ENCODE results near the gene RGS6. TPM values are rescaled to one million over a fixed set of nuclear protein-coding genes. Genes with fewer than 3 reads are reported as not detected.

Gene RGS6
- total RNA-seq, 1 donor = not detected

GRCh38 chr14:72554401-72554800, 622.2 kb downstream of the RGS6 start:
- H3K4me1 ChIP-seq (ENCODE audit: insufficient read depth, low read length) = peaks cover 26% of the 10 kb centered on the region
- H3K4me2 ChIP-seq (ENCODE audit: insufficient read depth, low read length) = no peak overlapping the region
- H2AFZ ChIP-seq (ENCODE audit: low read length) = no peak overlapping the region
- DNase-seq (ENCODE audit: insufficient read length, low spot score, missing footprints) = peak; percentile 15
- no peak for TF ChIP-seq CTCF (IDR thresholded peaks at IDR 0.05; ENCODE audit: extremely low read depth, low read depth, low read length)
- no peak overlapping the region for H3K4me3 ChIP-seq (ENCODE audit: insufficient read depth, low read length)
- H3K36me3 ChIP-seq (ENCODE audit: insufficient read depth, low read length) = no peaks in the 10 kb centered on the region
- no peaks in the 10 kb centered on the region for H3K79me2 ChIP-seq (ENCODE audit: insufficient read depth, low read length)
- no peaks in the 10 kb centered on the region for H3K9me3 ChIP-seq (ENCODE audit: low read depth, low read length)
- H3K27me3 ChIP-seq (ENCODE audit: insufficient read depth, low read length) = peaks cover 3% of the 10 kb centered on the region
- H4K20me1 ChIP-seq (ENCODE audit: insufficient read depth, low read length) = no peaks in the 10 kb centered on the region
- H3K27ac ChIP-seq (ENCODE audit: low read depth, low read length) = no peak overlapping the region

GRCh38 chr14:72554994-72555608, 622.9 kb downstream of the RGS6 start:
- Histone ChIP-seq H3K79me2 (ENCODE audit: insufficient read depth, low read length) (no peaks in the 10 kb centered on the region), H3K4me1 (ENCODE audit: insufficient read depth, low read length) (peaks cover 31% of the 10 kb centered on the region), H3K4me3 (ENCODE audit: insufficient read depth, low read length) (no peak overlapping the region), H4K20me1 (ENCODE audit: insufficient read depth, low read length) (no peaks in the 10 kb centered on the region), H3K4me2 (ENCODE audit: insufficient read depth, low read length) (no peak overlapping the region), H3K36me3 (ENCODE audit: insufficient read depth, low read length) (no peaks in the 10 kb centered on the region), H2AFZ (ENCODE audit: low read length) (no peak overlapping the region), H3K27ac (ENCODE audit: low read depth, low read length) (no peak overlapping the region), H3K9me3 (ENCODE audit: low read depth, low read length) (no peaks in the 10 kb centered on the region), H3K27me3 (ENCODE audit: insufficient read depth, low read length) (peaks cover 3% of the 10 kb centered on the region)
- no peak for TF ChIP-seq CTCF (IDR thresholded peaks at IDR 0.05; ENCODE audit: extremely low read depth, low read depth, low read length)
- no peak for DNase-seq (ENCODE audit: insufficient read length, low spot score, missing footprints)

DNA sequence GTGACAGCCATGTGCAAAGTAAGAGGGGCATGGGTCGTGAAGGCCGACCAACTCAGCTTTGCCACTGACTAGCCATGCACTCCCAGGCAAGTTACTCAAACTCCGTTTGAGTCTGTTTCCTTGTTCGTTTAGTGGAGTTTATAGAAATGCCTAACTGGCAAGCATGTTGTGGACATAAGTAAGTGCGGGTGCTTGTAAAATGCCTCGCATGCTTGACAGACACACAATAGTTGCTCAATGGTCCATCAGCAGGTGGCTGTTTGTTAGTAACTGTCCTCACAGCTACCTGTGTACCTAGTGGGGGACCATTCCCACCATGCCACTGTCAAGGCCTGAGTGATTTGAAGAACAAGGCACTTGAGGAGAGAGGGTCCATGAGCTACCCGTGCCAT, 623.4 kb downstream of the RGS6 start:
- H3K27ac ChIP-seq (ENCODE audit: low read depth, low read length) = no peak overlapping the region
- H3K4me1 ChIP-seq (ENCODE audit: insufficient read depth, low read length) = peaks cover 34% of the 10 kb centered on the region
- no peak for TF ChIP-seq CTCF (IDR thresholded peaks at IDR 0.05; ENCODE audit: extremely low read depth, low read depth, low read length)
- no peaks in the 10 kb centered on the region for H3K36me3 ChIP-seq (ENCODE audit: insufficient read depth, low read length)
- no peak overlapping the region for H3K4me2 ChIP-seq (ENCODE audit: insufficient read depth, low read length)
- H3K4me3 ChIP-seq (ENCODE audit: insufficient read depth, low read length) = no peak overlapping the region
- peaks cover 3% of the 10 kb centered on the region for H3K27me3 ChIP-seq (ENCODE audit: insufficient read depth, low read length)
- DNase-seq (ENCODE audit: insufficient read length, low spot score, missing footprints) = no peak
- H3K79me2 ChIP-seq (ENCODE audit: insufficient read depth, low read length) = no peaks in the 10 kb centered on the region
- no peaks in the 10 kb centered on the region for H3K9me3 ChIP-seq (ENCODE audit: low read depth, low read length)
- no peaks in the 10 kb centered on the region for H4K20me1 ChIP-seq (ENCODE audit: insufficient read depth, low read length)
- H2AFZ ChIP-seq (ENCODE audit: low read length) = no peak overlapping the region

DNA sequence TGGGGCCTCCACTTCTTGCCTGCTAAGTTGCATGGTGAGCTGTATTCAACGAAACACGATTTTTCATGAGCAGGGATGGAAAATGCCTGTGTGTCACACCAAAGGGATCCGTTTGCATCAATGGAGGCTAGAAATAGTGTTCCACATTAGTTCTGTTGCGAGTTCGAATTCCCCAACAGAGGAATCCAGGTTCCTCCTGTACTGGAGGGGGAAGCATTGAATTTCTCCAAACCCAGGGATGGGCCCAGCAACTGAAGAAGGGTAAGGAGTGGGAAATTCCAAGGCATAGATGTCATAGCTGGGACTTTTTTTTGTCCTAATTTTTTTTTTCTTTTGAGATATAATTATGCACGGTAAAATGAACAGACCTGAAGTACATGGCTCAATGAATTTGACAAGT, 625.4 kb downstream of the RGS6 start:
- no peak overlapping the region for H2AFZ ChIP-seq (ENCODE audit: low read length)
- no peaks in the 10 kb centered on the region for H4K20me1 ChIP-seq (ENCODE audit: insufficient read depth, low read length)
- no peaks in the 10 kb centered on the region for H3K27me3 ChIP-seq (ENCODE audit: insufficient read depth, low read length)
- no peaks in the 10 kb centered on the region for H3K36me3 ChIP-seq (ENCODE audit: insufficient read depth, low read length)
- DNase-seq (ENCODE audit: insufficient read length, low spot score, missing footprints) = peak; percentile 49
- TF ChIP-seq CTCF (IDR thresholded peaks at IDR 0.05; ENCODE audit: extremely low read depth, low read depth, low read length) = no peak
- no peaks in the 10 kb centered on the region for H3K9me3 ChIP-seq (ENCODE audit: low read depth, low read length)
- H3K4me1 ChIP-seq (ENCODE audit: insufficient read depth, low read length) = peaks cover 34% of the 10 kb centered on the region
- H3K27ac ChIP-seq (ENCODE audit: low read depth, low read length) = no peak overlapping the region
- no peak overlapping the region for H3K4me3 ChIP-seq (ENCODE audit: insufficient read depth, low read length)
- H3K79me2 ChIP-seq (ENCODE audit: insufficient read depth, low read length) = no peaks in the 10 kb centered on the region
- no peak overlapping the region for H3K4me2 ChIP-seq (ENCODE audit: insufficient read depth, low read length)

Data from osteoblast (primary cell).